GM11168 (cell line): ENCODE data around the gene PIK3AP1.

Experiments
- in situ Hi-C: fragments of 300-500 bp; cut with MboI; formaldehyde crosslinking; loops from one replicate; pipeline ENCODE4 v1.12.0; 2022; ENCODE audit warnings: low sequenced_read_pairs; ENCODE audit not compliant: unreplicated experiment

Gene PIK3AP1

GRCh38 chr10:96650958-96651357 lies 69.4 kb downstream of the PIK3AP1 start:
- in situ Hi-C loops = loop anchor here (10.0 kb wide), 1 partner anchor 54 kb away; no protein-coding TSS in a partner anchor

- in situ Hi-C loops = loop anchor here (10.0 kb wide), 1 partner anchor 177 kb away; no protein-coding TSS in a partner anchor
Measured at GRCh38 chr10:96648297-96648696, 72.0 kb downstream of the PIK3AP1 start.

- in situ Hi-C loops = loop anchor here (10.0 kb wide), 1 partner anchor 177 kb away; no protein-coding TSS in a partner anchor
Measured at GRCh38 chr10:96647466-96647865, 72.8 kb downstream of the PIK3AP1 start.

GRCh38 chr10:96646751-96647166 lies 73.6 kb downstream of the PIK3AP1 start:
- in situ Hi-C loops = loop anchor here (10.0 kb wide), 1 partner anchor 178 kb away; no protein-coding TSS in a partner anchor

- in situ Hi-C loops = loop anchor here (10.0 kb wide), 1 partner anchor 178 kb away; no protein-coding TSS in a partner anchor
Measured at GRCh38 chr10:96646301-96646700, 74.0 kb downstream of the PIK3AP1 start.

- in situ Hi-C loops = loop anchor here (10.0 kb wide), 1 partner anchor 180 kb away; no protein-coding TSS in a partner anchor
Measured at GRCh38 chr10:96645191-96645721, 75.1 kb downstream of the PIK3AP1 start.

GRCh38 chr10:96643920-96644319 lies 76.4 kb downstream of the PIK3AP1 start:
- in situ Hi-C loops = loop anchor here (5.0 to 10.0 kb wide), 2 partner anchors 83 to 181 kb away; no protein-coding TSS in a partner anchor

- in situ Hi-C loops = loop anchor here (5.0 to 10.0 kb wide), 2 partner anchors 84 to 182 kb away; no protein-coding TSS in a partner anchor
Measured at GRCh38 chr10:96642973-96643372, 77.3 kb downstream of the PIK3AP1 start.

- in situ Hi-C loops = loop anchor here (5.0 to 10.0 kb wide), 2 partner anchors 85 to 182 kb away; no protein-coding TSS in a partner anchor
Measured at GRCh38 chr10:96642530-96642929, 77.8 kb downstream of the PIK3AP1 start.

- in situ Hi-C loops = loop anchor here (5.0 to 10.0 kb wide), 2 partner anchors 86 to 183 kb away; no protein-coding TSS in a partner anchor
Measured at GRCh38 chr10:96641396-96642295, 78.7 kb downstream of the PIK3AP1 start.

GRCh38 chr10:96639899-96640298 lies 80.4 kb downstream of the PIK3AP1 start:
- in situ Hi-C loops = loop anchor here (5.0 to 10.0 kb wide), 2 partner anchors 87 to 185 kb away; no protein-coding TSS in a partner anchor

GRCh38 chr10:96638696-96639095 lies 81.6 kb downstream of the PIK3AP1 start:
- in situ Hi-C loops = no loop called here

GRCh38 chr10:96638120-96638519 lies 82.2 kb downstream of the PIK3AP1 start:
- in situ Hi-C loops = no loop called here

- in situ Hi-C loops = no loop called here
Measured at GRCh38 chr10:96637709-96638108, 82.6 kb downstream of the PIK3AP1 start.

GRCh38 chr10:96636551-96636950 lies 83.8 kb downstream of the PIK3AP1 start:
- in situ Hi-C loops = no loop called here

GRCh38 chr10:96632974-96633710 lies 87.2 kb downstream of the PIK3AP1 start:
- in situ Hi-C loops = no loop called here

- in situ Hi-C loops = no loop called here
Measured at GRCh38 chr10:96627292-96627691, 93.0 kb downstream of the PIK3AP1 start.

GRCh38 chr10:96626795-96627194 lies 93.5 kb downstream of the PIK3AP1 start:
- in situ Hi-C loops = no loop called here

- in situ Hi-C loops = no loop called here
Measured at GRCh38 chr10:96625173-96625572, 95.1 kb downstream of the PIK3AP1 start.
